ENCODE data around the gene CHD1. TPM values are rescaled to one million over a fixed set of nuclear protein-coding genes. Genes with fewer than 3 reads are reported as not detected.

CHD1 gene
- total and polyA plus RNA-seq, 2 of the 4 experiments (the other 2 are of a cell fraction), result 12.3 to 33.7 TPM

DNA sequence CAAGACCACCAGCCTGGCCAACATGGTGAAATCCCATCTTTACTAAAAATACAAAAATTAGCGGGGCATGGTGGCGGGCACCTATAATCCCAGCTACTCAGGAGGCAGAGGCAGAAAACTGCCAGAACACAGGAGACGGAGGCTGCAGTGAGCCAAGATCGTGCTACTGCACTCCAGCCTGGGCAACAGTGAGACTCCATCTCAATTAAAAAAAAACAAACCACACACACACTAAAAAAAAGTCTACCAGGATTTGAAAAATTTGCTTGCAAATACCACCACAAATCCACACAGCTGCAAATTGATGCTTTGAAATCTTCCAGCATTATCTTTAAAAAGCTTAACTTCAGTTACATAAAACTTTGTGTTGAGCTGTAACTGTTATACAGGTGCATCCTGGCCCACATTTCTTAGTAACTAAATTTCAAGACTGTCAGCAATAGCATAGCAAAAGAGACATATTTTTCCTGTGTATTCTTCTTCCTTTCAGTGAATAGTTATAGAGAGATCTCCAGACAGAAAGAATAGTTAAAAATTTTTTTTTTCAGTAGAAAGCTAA lies 6.8 kb downstream of the CHD1 start:
- 100% methylated on average over 2 of the region's 4 CpGs; no CpG with 5 or more reads in 1 of the 2 experiments for WGBS, 2 experiments (ENCODE audit: extremely low coverage in 2 of 2, insufficient read length in 1 of 2)
- Histone ChIP-seq H3K27me3 (ENCODE audit: control insufficient read depth, insufficient read depth, low read length) (no peaks in the 10 kb centered on the region), H3K36me3 (ENCODE audit: control insufficient read depth, insufficient read depth, low read length) (peaks cover 14% of the 10 kb centered on the region), H3K4ac (ENCODE audit: low read depth, low read length) (no peak overlapping the region), H4K91ac (ENCODE audit: insufficient read depth, low read depth, low read length) (no peak overlapping the region), H3K56ac (ENCODE audit: extremely low read depth, insufficient read depth, low read length) (no peak overlapping the region), H3K18ac (ENCODE audit: low read depth, low read length) (no peak overlapping the region), H3K27ac (ENCODE audit: insufficient read depth, low read length) (no peak overlapping the region), H3K9me1 (ENCODE audit: insufficient read depth, low read length) (0 out of 2 replicates have a peak, but pooled peaks cover 2% of the 10 kb centered on the region), H4K8ac (ENCODE audit: low read depth in 2 of 2, low read length in 2 of 2) (no peak overlapping the region), H3K4me2 (ENCODE audit: low read depth, low read length) (no peak overlapping the region), H3K14ac (replicated peaks; ENCODE audit: low read depth, low read length) (no peak overlapping the region), H2BK15ac (ENCODE audit: low read depth, low read length) (no peak overlapping the region), H3K4me3 (ENCODE audit: insufficient read depth, low read depth, low read length) (no peak overlapping the region), H2BK20ac (ENCODE audit: low read depth, low read length) (no peak overlapping the region), H2AFZ (replicated peaks; ENCODE audit: low read length, poor library complexity) (no peak overlapping the region), H2BK120ac (ENCODE audit: low read depth, low read length) (no peak overlapping the region), H4K20me1 (ENCODE audit: insufficient read depth, low read length) (peaks cover 7% of the 10 kb centered on the region), H3K9me3 (ENCODE audit: control insufficient read depth, insufficient read depth, low read length) (no peaks in the 10 kb centered on the region), H2BK5ac (ENCODE audit: low read depth, low read length, poor library complexity, severe bottlenecking) (no peak overlapping the region), H2AK9ac (replicated peaks; ENCODE audit: low read depth, low read length, poor library complexity) (no peak overlapping the region), H4K5ac (ENCODE audit: low read depth, low read length) (no peak overlapping the region), H2AK5ac (ENCODE audit: low read depth, low read length) (no peak overlapping the region), H3K79me1 (ENCODE audit: low read depth in 1 of 2, low read length in 2 of 2) (peaks cover 9 to 14% of the 10 kb centered on the region in 2 experiments), H3K9ac (ENCODE audit: low read depth, low read length) (no peak overlapping the region), H3K4me1 (ENCODE audit: control insufficient read depth, insufficient read depth, low read length) (no peaks in the 10 kb centered on the region; the same call in 1 of the 2 replicates), H3K23ac (ENCODE audit: low read depth, low read length) (no peak overlapping the region)
- ATAC-seq (ENCODE audit: low read depth) (no peak), DNase-seq (no peak)
- in situ Hi-C loops (cut with MboI; ENCODE audit: low sequenced_read_pairs) (no loop called here), intact Hi-C loops (cut with micrococcal nuclease) (no loop called here), dilution Hi-C loops (cut with HindIII; ENCODE audit: low sequenced_read_pairs, unreplicated experiment) (no loop called here)
- TF ChIP-seq, protein P1, sequence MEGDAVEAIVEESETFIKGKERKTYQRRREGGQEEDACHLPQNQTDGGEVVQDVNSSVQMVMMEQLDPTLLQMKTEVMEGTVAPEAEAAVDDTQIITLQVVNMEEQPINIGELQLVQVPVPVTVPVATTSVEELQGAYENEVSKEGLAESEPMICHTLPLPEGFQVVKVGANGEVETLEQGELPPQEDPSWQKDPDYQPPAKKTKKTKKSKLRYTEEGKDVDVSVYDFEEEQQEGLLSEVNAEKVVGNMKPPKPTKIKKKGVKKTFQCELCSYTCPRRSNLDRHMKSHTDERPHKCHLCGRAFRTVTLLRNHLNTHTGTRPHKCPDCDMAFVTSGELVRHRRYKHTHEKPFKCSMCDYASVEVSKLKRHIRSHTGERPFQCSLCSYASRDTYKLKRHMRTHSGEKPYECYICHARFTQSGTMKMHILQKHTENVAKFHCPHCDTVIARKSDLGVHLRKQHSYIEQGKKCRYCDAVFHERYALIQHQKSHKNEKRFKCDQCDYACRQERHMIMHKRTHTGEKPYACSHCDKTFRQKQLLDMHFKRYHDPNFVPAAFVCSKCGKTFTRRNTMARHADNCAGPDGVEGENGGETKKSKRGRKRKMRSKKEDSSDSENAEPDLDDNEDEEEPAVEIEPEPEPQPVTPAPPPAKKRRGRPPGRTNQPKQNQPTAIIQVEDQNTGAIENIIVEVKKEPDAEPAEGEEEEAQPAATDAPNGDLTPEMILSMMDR (conservative IDR thresholded peaks at IDR 0.05; ENCODE audit: low read depth, low read length), result no peak
- TF ChIP-seq, protein P2, sequence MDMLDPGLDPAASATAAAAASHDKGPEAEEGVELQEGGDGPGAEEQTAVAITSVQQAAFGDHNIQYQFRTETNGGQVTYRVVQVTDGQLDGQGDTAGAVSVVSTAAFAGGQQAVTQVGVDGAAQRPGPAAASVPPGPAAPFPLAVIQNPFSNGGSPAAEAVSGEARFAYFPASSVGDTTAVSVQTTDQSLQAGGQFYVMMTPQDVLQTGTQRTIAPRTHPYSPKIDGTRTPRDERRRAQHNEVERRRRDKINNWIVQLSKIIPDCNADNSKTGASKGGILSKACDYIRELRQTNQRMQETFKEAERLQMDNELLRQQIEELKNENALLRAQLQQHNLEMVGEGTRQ (IDR thresholded peaks at IDR 0.05; ENCODE audit: low read depth, low read length), result no peak
- TF ChIP-seq CHD1 (IDR thresholded peaks at IDR 0.05; ENCODE audit: low read depth, low read length) (no peak), MAZ (IDR thresholded peaks at IDR 0.05; ENCODE audit: borderline replicate concordance, low read depth, low read length) (no peak), BHLHE40 (IDR thresholded peaks at IDR 0.05; ENCODE audit: low read depth, low read length) (no peak), RFX5 (IDR thresholded peaks at IDR 0.05; ENCODE audit: low read depth, low read length) (no peak), CEBPB (IDR thresholded peaks at IDR 0.05; ENCODE audit: low read depth, low read length) (no peak), POLR2A (IDR thresholded peaks at IDR 0.05; ENCODE audit: low read depth, low read length) (no peak), MAFK (IDR thresholded peaks at IDR 0.05; ENCODE audit: low read depth, low read length) (no peak), NFE2L2 (IDR thresholded peaks at IDR 0.05; ENCODE audit: low read depth, low read length) (no peak), RAD21 (IDR thresholded peaks at IDR 0.05; ENCODE audit: low read length) (no peak), RCOR1 (IDR thresholded peaks at IDR 0.05; ENCODE audit: insufficient replicate concordance, low read length) (no peak), MXI1 (IDR thresholded peaks at IDR 0.05; ENCODE audit: borderline replicate concordance, low read depth, low read length) (no peak), FOS (IDR thresholded peaks at IDR 0.05; ENCODE audit: low read depth, low read length) (no peak), SMC3 (IDR thresholded peaks at IDR 0.05; ENCODE audit: low read depth, low read length) (no peak)
- TF ChIP-seq, protein P3, sequence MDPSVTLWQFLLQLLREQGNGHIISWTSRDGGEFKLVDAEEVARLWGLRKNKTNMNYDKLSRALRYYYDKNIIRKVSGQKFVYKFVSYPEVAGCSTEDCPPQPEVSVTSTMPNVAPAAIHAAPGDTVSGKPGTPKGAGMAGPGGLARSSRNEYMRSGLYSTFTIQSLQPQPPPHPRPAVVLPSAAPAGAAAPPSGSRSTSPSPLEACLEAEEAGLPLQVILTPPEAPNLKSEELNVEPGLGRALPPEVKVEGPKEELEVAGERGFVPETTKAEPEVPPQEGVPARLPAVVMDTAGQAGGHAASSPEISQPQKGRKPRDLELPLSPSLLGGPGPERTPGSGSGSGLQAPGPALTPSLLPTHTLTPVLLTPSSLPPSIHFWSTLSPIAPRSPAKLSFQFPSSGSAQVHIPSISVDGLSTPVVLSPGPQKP (IDR thresholded peaks at IDR 0.05; ENCODE audit: borderline replicate concordance, low read depth, low read length), result no peak
- ChIA-PET POLR2A (ENCODE audit: unreplicated experiment) (no interaction called here), CTCF (interaction anchor here (0.7 kb wide), 1 partner anchor 38 kb away, joined by 5 read pairs; no protein-coding TSS in a partner anchor)
- BruUV-seq (replicated peaks), result no TSS peak

Data from IMR-90 (cell line).